Glutamatergic neuron (in vitro differentiated cells): ENCODE results near the gene FAM114A1. TPM values are rescaled to one million over a fixed set of nuclear protein-coding genes. Genes with fewer than 3 reads are reported as not detected.

Experiments
- DNase-seq: peaks from one replicate; pipeline ENCODE4 v3.0.0; 2022
- H3K27ac Mint-ChIP-seq: one replicate; pipeline ENCODE4 v1.8.0; 2020; ENCODE audit warnings: mild to moderate bottlenecking, mixed read lengths, inconsistent platforms; ENCODE audit not compliant: unreplicated experiment
- H3K27me3 Mint-ChIP-seq: one replicate; pipeline ENCODE4 v1.8.0; 2020; ENCODE audit warnings: mild to moderate bottlenecking, moderate library complexity, mixed read lengths, inconsistent platforms; ENCODE audit not compliant: unreplicated experiment
- H3K36me3 Mint-ChIP-seq: one replicate; pipeline ENCODE4 v1.8.0; 2020; ENCODE audit warnings: mild to moderate bottlenecking, mixed read lengths, inconsistent platforms; ENCODE audit not compliant: unreplicated experiment
- H3K4me1 Mint-ChIP-seq: one replicate; pipeline ENCODE4 v1.8.0; 2020; ENCODE audit warnings: mild to moderate bottlenecking, low read depth, mixed read lengths, inconsistent platforms; ENCODE audit not compliant: unreplicated experiment
- H3K4me3 Mint-ChIP-seq: one replicate; pipeline ENCODE4 v1.8.0; 2020; ENCODE audit warnings: mild to moderate bottlenecking, mixed read lengths, inconsistent platforms; ENCODE audit not compliant: unreplicated experiment
- H3K9me3 Mint-ChIP-seq: one replicate; pipeline ENCODE4 v1.8.0; 2020; ENCODE audit warnings: mild to moderate bottlenecking, moderate library complexity, mixed read lengths, inconsistent platforms; ENCODE audit not compliant: unreplicated experiment
- CTCF ChIP-seq: fragments of 200-600 bp; sonication (generic); IDR thresholded peaks from one replicate; pipeline ENCODE4 v1.5.0; 2021; ENCODE audit not compliant: partially characterized antibody, unreplicated experiment
- total RNA-seq: library from RNA; stranded (reverse); fragmentation: NEBNext Ultra II Directional; extraction: Animal tissue kit (Norgen Biotek cat#: 25700); gene quantifications from one replicate; pipeline ENCODE4 v1.2.1, GENCODE V29; 2021; ENCODE audit not compliant: unreplicated experiment

The FAM114A1 gene
- total RNA-seq, 1 donor from 2014 or later = 1.0 TPM

- H3K9me3 Mint-ChIP-seq = no peaks in the 10 kb centered on the region
- no peak for TF ChIP-seq CTCF
- no peaks in the 10 kb centered on the region for H3K4me1 Mint-ChIP-seq
- no peaks in the 10 kb centered on the region for H3K36me3 Mint-ChIP-seq
- H3K27me3 Mint-ChIP-seq = no peaks in the 10 kb centered on the region
- no peak overlapping the region for H3K4me3 Mint-ChIP-seq
- no peak overlapping the region for H3K27ac Mint-ChIP-seq
- DNase-seq = no peak
Measured at GRCh38 chr4:38884254-38884653, 16.6 kb downstream of the FAM114A1 start.

- no peaks in the 10 kb centered on the region for H3K9me3 Mint-ChIP-seq
- TF ChIP-seq CTCF = no peak
- H3K27ac Mint-ChIP-seq = no peak overlapping the region
- no peak for DNase-seq
- H3K4me3 Mint-ChIP-seq = no peak overlapping the region
- no peaks in the 10 kb centered on the region for H3K4me1 Mint-ChIP-seq
- no peaks in the 10 kb centered on the region for H3K36me3 Mint-ChIP-seq
- no peaks in the 10 kb centered on the region for H3K27me3 Mint-ChIP-seq
Measured at GRCh38 chr4:38889143-38889542, 21.5 kb downstream of the FAM114A1 start.

GRCh38 chr4:38891051-38891983 lies 23.7 kb downstream of the FAM114A1 start:
- H3K27me3 Mint-ChIP-seq = no peaks in the 10 kb centered on the region
- no peaks in the 10 kb centered on the region for H3K4me1 Mint-ChIP-seq
- no peak for DNase-seq
- no peak for TF ChIP-seq CTCF
- no peaks in the 10 kb centered on the region for H3K9me3 Mint-ChIP-seq
- no peaks in the 10 kb centered on the region for H3K36me3 Mint-ChIP-seq
- no peak overlapping the region for H3K27ac Mint-ChIP-seq
- H3K4me3 Mint-ChIP-seq = no peak overlapping the region

GRCh38 chr4:38894322-38894982 lies 26.8 kb downstream of the FAM114A1 start:
- Mint-ChIP-seq H3K9me3 (no peaks in the 10 kb centered on the region), H3K36me3 (no peaks in the 10 kb centered on the region), H3K27ac (no peak overlapping the region), H3K4me3 (no peak overlapping the region), H3K27me3 (no peaks in the 10 kb centered on the region), H3K4me1 (no peaks in the 10 kb centered on the region)
- TF ChIP-seq CTCF = no peak
- no peak for DNase-seq

- Mint-ChIP-seq H3K36me3 (no peaks in the 10 kb centered on the region), H3K27ac (no peak overlapping the region), H3K4me1 (no peaks in the 10 kb centered on the region), H3K4me3 (no peak overlapping the region), H3K27me3 (peaks cover 1% of the 10 kb centered on the region), H3K9me3 (no peaks in the 10 kb centered on the region)
- no peak for DNase-seq
- TF ChIP-seq CTCF = no peak
Measured at GRCh38 chr4:38896940-38897339, 29.3 kb downstream of the FAM114A1 start.
